ENCODE data around the gene TRIM41.

DNA sequence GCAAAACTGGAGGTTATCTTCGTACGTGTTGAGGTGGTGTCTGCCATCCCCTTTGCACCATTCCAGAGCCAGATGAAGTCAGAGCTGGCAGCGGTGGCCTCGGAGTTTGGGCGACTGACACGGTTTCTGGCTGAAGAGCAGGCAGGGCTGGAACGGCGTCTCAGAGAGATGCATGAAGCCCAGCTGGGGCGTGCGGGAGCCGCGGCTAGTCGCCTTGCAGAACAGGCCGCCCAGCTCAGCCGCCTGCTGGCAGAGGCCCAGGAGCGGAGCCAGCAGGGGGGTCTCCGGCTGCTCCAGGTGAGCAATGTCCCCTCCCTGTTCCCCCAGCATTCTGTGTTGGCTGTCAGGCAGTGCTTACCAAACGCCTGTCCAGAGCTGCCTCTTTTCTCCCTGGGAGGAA, 9.5 kb downstream of the TRIM41 start:
- TF ChIP-seq, protein P1, sequence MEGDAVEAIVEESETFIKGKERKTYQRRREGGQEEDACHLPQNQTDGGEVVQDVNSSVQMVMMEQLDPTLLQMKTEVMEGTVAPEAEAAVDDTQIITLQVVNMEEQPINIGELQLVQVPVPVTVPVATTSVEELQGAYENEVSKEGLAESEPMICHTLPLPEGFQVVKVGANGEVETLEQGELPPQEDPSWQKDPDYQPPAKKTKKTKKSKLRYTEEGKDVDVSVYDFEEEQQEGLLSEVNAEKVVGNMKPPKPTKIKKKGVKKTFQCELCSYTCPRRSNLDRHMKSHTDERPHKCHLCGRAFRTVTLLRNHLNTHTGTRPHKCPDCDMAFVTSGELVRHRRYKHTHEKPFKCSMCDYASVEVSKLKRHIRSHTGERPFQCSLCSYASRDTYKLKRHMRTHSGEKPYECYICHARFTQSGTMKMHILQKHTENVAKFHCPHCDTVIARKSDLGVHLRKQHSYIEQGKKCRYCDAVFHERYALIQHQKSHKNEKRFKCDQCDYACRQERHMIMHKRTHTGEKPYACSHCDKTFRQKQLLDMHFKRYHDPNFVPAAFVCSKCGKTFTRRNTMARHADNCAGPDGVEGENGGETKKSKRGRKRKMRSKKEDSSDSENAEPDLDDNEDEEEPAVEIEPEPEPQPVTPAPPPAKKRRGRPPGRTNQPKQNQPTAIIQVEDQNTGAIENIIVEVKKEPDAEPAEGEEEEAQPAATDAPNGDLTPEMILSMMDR (IDR thresholded peaks at IDR 0.05; ENCODE audit: insufficient read depth, low read length, poor library complexity, severe bottlenecking) = no peak
- no peak for TF ChIP-seq EZH2phosphoT487 (conservative IDR thresholded peaks at IDR 0.05; ENCODE audit: low read length)

All from SU-DHL-6 (cell line).